Cerebellar cortex (tissue), 1 donor: ENCODE data around the gene OTUD1.
A peak's percentile ranks its signal among the peaks of the same experiment; 100 is the strongest.

Experiments
- DNase-seq: peaks from one replicate; pipeline ENCODE4 v3.0.0-alpha.2; 2015; ENCODE audit warnings: low spot score

Gene OTUD1

DNA sequence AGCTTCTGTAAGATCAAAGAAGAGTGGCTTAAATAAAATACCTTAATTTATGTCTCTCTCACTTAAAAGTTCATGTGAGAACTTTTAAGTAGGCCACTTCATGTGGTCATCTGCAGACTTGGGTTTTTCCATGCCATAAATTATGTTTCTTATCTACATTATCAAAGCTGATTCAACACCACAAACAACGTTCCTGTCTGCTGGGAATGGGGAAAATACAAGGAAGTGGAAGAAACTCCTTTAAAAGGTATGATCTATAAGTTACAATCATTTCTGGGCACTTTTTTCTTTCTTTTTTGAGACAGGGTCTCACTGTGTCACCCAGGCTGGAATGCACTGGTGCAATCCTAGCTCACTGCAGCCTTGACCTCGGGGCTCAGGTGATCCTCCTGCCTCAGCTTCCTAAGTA, 16.9 kb upstream of the OTUD1 start:
- DNase-seq = no peak

DNA sequence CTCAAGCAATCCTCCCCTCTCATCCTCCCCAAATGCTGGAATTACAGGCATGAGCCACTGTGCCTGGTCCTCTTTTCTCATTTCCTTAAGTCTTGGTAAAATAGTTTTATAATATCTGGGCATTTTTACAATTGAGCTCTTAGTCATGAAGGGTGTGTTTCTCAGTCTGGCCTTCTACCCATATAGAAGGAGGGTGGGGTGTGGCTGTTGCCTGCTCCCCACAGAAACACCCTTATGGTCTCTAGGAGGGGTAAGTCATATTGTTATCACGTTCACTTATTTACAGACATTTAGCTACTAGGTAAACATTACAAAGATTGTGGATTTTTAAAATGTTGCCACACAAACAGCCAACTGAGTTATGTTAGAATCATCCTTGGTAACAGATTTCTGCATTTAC, 6.7 kb upstream of the OTUD1 start:
- DNase-seq = no peak

DNA sequence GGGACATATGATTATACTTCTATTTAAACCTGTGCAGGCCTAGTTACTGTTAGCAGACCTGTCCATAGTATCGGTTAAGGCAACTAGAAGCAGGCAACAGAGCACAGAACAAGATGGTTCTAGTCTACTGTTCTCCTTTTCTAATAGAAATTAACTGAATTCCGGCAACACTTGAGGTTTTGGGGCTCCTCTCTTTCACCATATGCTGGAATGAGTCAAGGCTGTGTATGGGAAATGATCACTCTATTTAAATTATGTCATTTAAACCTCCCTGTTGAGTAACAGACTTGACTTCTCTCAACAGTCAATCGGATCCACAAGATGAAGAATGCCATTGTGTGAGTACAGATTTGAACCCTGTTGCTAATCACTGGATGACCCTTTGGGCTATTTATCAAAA, 6.2 kb upstream of the OTUD1 start:
- no peak for DNase-seq

DNA sequence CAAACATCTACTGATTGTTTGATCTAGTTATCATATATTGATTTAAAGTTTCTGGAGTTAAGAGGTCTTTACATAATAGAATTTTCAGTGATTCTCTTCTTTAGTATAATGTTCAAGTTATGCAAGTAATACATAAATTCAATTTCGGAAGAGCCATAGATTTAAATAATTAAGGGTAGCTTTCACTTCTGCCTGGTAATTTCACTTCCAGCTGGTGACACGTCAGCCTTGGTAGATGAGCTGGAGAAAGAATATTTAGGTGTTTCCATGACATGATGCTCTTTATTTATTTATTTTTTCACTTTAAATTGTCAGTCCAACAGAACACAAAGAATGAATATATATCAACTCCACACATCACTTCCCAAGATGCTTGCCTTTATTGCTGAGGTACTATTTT, 5.2 kb upstream of the OTUD1 start:
- DNase-seq = no peak

DNA sequence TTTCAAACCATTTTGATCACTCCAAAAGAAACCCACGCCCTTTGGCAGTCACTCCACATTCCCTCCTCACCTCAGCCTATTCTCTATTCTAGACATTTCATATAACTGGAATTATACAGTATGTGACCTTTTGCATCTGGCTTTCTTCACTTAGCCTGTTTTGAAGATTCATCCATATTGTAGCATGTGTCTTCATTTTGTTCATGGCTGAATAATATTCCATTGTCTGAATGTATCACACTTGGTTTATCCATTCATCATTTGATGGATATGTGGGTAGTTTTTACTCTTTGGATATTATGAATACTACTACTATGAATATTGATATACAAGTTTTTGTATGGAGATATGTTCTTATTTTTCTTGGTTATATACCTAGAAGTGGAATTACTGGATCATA, 3.5 kb upstream of the OTUD1 start:
- no peak for DNase-seq

GRCh38 chr10:23436983-23437382, 1.9 kb upstream of the OTUD1 start:
- no peak for DNase-seq

- no peak for DNase-seq
Observed at GRCh38 chr10:23437963-23438546, 820 bp upstream of the OTUD1 start.

- DNase-seq = no peak
Observed at GRCh38 chr10:23439452-23439960, 631 bp downstream of the OTUD1 start.

DNA sequence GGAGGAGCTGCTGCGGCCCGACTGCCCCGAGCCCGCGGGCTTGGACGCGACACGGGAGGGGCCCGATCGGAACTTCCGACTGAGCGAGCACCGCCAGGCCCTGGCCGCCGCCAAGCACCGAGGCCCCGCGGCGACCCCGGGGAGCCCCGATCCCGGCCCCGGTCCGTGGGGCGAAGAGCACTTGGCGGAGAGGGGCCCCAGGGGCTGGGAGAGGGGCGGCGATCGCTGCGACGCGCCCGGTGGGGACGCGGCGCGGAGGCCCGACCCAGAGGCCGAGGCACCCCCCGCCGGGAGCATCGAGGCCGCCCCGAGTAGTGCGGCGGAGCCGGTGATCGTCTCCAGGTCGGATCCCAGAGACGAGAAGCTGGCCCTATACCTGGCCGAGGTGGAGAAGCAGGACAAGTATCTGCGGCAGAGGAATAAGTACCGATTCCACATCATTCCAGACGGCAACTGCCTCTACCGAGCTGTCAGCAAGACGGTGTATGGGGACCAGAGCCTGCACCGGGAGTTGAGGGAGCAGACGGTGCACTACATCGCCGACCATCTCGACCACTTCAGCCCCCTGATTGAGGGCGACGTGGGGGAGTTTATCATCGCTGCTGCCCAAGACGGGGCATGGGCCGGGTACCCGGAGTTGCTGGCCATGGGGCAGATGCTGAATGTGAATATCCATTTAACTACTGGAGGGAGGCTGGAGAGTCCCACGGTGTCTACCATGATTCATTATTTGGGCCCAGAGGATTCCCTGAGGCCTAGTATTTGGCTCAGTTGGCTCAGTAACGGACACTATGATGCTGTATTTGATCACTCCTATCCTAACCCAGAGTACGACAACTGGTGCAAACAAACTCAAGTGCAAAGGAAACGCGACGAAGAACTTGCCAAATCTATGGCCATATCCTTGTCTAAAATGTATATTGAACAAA, 1.4 kb downstream of the OTUD1 start:
- peak; percentile 19 for DNase-seq

DNA sequence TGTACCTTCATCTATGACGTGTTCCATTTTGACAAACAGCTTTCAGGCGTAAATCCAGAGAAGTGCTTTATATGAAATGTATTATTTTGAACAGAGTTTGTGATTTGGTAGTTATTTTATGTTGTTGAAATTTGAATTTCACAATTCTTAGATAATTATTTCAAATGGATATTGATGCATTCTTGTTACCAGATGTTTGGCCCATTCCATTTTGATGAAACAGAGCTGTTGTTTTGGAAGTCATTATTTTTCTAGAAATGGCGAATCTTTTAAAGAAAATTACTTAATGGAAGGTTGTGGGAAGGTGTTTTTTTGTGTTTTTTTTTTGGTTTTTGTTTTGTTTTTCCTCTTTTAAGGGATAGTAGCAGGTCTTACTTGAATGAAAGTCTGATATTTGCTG, 2.4 kb downstream of the OTUD1 start:
- DNase-seq = no peak

DNA sequence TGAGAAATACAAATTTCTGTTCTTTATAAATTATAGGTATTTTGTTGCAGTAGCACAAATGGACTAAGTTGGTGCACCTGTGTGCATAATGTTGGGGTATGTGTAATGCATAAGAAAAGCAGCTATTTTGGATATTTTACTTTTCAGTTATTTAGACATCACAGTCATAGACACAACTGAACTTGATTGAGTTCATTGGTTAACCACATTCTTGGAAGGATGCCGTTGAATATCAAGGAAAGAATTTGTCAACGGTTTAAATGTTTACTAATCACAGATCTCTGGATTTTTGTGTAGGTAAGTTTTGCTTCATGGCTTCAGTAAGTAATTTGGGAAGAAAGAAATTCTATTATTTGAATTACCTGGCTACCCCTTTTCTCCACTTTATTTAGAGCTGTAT, 4.1 kb downstream of the OTUD1 start:
- DNase-seq = no peak

- DNase-seq = no peak
Observed at GRCh38 chr10:23445591-23445990, 6.7 kb downstream of the OTUD1 start.

GRCh38 chr10:23448323-23448722, 9.4 kb downstream of the OTUD1 start:
- no peak for DNase-seq

DNA sequence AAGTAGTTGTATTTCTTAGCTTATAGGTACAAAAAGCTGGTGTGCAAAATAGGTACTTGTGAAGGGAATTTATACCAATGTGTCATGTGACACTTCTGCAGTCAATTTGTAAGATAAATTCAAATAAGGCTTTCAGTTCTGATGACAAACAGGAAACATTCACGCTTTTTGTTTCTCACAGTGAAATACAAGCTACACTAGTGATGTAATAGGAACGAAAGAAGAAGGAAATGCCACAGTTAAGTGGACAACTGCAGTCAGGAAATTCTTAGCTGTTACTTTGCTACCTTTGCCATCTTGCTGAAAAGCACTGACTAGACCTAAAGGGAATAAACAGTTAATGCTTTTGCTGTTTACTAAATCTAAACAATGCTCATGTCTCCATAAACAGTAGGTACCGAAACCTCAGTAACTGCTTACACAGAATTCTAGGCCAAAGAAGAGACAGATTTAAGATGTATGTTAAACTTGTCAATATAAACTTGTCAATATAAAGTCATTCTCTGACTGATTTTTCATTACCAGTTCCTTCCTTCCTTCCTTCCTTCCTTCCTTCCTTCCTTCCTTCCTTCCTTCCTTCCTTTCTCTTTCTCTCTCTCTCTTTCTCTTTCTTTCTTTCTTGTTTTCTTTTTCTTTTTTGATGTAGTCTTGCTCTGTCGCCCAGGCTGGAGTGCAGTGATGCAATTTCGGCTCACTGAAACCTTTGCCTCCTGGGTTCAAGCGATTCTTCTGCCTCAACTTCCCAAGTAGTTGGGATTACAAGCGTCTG, 10.1 kb downstream of the OTUD1 start:
- DNase-seq = no peak

DNA sequence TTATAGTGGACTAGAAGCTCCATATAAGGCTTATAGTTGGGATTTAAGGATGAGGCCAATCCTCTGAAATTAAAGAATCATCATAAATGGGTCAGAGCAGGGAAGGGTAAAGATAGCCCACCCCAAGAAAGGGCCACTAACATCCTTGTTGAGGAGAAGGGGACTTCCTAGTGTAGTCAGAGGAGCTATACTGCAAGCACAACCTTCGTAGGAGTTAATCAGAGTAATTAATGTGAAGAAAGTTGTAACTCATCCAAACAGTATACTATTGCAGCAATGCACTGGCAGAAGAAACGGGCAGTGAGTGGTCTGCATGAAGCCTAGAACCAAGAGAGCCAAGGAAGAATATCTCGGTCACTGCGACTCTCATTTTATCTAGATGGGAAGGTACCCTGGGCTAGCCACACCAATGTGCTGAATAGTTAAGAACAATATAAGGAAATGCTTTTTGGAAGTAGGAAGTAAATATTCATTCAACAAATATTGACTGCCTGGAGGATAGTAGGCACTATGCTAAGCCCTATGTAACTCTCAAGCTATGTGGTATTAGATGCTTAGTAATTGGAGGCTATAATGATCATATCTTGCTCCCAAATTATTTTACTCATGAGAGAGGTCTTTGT, 13.3 kb downstream of the OTUD1 start:
- no peak for DNase-seq

DNA sequence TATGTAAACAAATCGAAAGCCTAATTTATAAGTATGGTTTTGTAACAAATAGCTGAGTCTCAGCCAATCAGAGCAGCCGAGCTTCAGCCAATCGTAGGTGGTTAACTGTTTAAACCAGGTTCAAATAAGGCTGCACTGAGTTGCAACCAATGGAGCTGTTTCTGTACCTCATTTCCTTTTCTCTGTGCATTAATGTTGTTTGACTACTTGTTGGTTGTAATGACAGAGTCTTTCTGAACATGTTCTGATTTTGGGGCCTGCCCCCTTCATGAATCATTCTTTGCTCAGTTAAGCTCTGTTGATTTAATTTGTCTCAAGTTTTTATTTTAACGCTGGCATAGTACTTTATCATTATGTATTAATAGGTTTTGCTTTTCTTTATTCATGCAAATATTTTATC, 14.6 kb downstream of the OTUD1 start:
- DNase-seq = no peak

DNA sequence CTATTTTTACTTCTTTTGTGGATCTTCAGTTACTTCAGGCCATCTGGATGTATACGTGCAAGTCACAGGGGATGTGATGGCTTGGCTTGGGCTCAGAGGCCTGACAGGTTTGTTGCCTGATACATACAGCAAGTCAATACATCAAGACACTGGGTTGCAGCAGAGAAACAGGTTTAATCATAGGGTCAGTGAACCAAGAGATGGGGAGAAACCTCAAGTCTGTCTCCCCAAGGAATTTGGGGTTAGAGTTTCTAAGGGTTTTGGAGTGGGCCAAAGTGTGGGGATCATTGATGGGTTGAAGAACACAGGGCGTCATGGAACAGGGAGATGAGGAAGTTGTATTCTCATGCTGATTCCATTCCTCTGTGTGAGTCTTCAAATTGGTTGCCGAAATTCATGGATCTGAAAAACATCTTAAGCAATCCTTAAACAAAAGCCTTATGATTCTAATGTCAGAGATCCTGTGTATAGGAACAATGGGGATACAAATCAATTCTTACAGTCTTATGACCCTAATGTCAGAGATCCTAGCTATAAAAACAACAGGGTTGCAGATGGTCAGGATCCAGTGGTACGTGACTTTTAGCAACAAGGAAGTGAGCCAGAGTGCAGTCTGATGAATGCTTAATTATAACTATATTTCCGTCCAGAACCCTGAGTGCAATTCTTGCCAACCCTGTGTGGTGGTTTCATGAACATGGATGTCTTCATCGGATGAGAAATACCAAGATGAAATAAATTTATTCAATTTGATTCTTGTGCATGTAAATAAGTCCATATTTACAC, 18.9 kb downstream of the OTUD1 start:
- DNase-seq = no peak

DNA sequence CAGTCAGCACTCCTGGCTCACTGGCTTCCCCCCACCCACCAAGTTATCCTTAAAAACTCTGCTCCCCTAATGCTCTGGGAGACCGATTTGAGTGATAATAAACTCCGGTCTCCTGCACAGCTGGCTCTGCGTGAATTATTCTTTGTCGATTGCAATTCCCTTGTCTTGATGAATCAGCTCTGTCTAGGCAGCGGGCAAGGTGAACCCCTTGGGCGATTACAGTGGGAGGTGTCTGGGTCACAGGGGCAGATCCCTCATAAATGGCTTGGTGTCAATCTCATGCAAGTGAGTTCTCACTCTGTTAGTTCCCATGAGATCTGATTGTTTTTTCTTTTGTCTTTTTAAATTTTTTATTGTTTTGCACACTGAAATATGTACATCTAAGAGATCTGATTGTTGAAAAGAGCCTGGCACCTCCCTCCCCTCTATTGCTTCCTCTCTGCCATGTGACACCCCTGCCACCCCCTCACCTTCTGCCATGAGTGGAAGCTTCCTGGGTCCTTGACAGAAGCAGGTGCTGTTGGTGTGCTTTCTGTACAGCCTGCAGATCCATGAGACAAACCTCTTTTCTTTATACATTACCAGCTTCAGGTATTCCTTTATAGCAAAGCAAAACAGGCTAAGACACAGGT, 20.5 kb downstream of the OTUD1 start:
- DNase-seq = no peak

- no peak for DNase-seq
Observed at GRCh38 chr10:23461557-23461956, 22.7 kb downstream of the OTUD1 start.

- no peak for DNase-seq
Observed at GRCh38 chr10:23467012-23467411, 28.1 kb downstream of the OTUD1 start.

DNA sequence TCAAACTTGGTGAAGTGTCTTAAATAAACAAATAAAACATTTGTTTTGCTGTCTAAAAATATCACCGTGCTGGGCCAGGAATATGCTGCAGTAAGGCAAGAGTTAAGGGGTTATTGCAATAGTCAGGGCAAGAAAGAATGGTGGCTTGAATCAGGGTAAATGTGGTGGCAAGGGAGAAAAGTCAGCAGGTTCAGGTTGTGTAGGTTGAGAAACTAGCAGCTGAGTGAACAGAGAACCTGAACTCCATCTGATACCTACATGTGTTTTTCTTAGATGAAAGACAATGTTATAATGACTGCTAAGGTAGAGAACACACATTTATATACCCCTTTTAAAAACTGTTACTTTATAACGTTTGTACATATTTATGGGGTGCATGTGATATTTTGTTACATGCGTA, 28.7 kb downstream of the OTUD1 start:
- no peak for DNase-seq
